Right lung (tissue), 10 donors: Measurements from ENCODE around the gene MEIKIN. TPM values are rescaled to one million over a fixed set of nuclear protein-coding genes. Genes with fewer than 3 reads are reported as not detected.

ENCODE experiments used
- DNase-seq, 2 donors: peaks; one replicate each; pipeline ENCODE4 v3.0.0-alpha.2; 2013
- long read RNA-seq, 8 donors: transcript quantifications; one replicate each; lab custom pipeline, GENCODE V29; 2026
- polyA plus RNA-seq, 5 donors: library from polyadenylated mRNA; unstranded; fragments of 120-200 nt; gene quantifications; one replicate each; pipeline versions ENCODE4 v1.2.1 to v1.2.3, GENCODE V29; 2013; ENCODE audit warnings: inconsistent platforms in 1 of 5, low replicate concordance in 1 of 5; ENCODE audit not compliant: insufficient read length in 5 of 5, insufficient read depth in 1 of 5

Gene MEIKIN, protein sequence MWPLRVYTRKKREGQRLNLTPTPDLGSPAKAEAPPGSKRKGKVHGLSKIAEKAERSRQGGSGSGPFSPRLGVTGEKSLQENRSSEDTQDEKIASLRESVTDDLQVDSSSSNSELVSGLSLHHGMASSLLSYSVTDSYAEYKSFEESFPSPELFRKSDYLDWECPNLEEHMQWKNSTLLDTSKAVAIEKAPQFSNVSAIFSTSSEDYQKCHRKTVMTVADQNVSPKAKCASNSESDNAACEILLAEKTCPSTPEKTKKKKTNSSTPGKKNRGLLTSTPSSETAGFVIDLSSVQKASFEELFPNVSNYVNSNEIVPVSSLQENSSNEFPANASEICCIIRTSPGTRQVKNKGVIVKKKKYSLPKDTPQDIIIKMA
- not detected for polyA plus RNA-seq
- long read RNA-seq, donor 1, result 0 reads
- long read RNA-seq, donor 2, result 0 reads
- long read RNA-seq, donor 3, result 0 reads
- long read RNA-seq, donor 4, result 0 reads
- long read RNA-seq, donor 5, result 0 reads
- long read RNA-seq, donor 6, result 0 reads
- long read RNA-seq, donor 7, result 0 reads
- long read RNA-seq, donor 8, result 0 reads

- DNase-seq, result no peak
These were observed at the start of gene MEIKIN for GRCh38 chr5:131945551-131946168. TSS of gene MEIKIN (minus strand) at chr5:131945663. CDS start at chr5:131945505, 158 bp downstream.

DNA sequence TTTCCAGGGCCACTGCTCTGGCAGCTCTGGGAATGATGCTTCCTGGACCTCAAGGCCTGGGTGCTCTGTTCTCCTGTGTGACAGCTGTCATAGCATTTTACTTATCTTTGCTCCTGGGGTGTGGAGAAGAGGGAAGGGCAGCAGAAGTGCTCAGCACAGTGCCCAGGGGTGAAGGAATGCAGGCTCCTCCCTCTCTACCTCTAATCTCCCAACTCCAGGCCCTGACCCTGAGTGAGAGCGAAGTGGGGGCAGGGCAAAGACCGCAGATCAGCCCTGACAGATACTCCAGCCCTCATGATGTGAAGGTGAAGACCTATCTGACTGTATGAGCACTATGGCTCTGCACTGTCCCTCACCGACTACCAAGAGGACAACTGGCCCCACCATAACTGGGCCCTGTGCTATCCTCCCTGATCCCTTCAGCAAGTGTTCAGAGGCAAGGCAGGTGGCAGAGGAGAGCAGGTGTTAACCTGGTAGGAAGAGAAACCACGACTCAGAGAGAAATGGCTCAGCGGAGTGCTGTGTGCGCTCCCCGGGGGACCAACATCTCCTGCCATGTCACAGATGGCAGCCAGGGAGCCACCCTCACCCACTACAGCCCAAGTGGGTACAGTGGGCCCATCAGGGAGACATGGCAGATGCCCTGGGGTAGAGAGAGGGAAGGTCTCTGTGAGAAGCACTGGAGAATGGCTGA lies 49.2 kb upstream of the MEIKIN start:
- no peak for DNase-seq

GRCh38 chr5:131994090-131994489 lies 48.6 kb upstream of the MEIKIN start:
- DNase-seq, result no peak

GRCh38 chr5:131993676-131994075 lies 48.2 kb upstream of the MEIKIN start:
- DNase-seq, result no peak

- DNase-seq, result no peak
These were observed 46.9 kb upstream of the MEIKIN start for GRCh38 chr5:131992370-131992769.

DNA sequence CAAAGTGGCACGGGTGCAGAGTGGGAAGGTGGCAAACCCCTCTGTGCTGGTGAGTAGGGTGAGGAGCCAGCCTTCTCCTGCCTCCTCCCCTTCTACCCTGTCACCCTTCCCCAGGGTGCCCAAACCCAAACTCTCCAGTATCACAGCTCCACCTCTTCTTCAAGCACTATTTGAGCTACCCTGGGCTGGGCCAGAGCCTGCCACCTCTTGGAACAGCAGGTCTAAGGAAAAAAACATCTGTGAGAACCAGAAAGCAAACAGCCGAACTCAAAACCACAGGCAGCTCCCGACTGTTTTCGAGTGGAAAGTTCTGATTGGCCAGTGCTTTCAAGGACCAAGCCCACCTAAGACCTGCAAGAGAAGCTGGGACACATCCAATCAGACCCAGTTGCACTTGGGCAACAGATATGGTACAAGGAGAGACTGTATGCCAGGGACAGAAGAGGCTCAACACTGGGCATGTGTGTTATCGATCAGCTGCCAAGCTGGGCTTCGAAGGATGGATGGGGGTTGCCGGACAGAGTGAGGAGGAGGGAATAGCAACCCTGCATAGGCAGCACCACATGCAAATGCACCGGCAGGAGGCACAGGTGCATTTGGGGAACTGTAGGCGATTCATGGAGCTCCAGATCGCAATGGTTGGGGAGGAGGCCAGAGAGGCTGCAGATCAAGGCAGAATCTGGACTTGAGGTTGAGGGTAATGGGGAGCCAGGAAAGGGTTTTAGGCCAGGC lies 46.3 kb upstream of the MEIKIN start:
- no peak for DNase-seq

- no peak for DNase-seq
These were observed 45.3 kb upstream of the MEIKIN start for GRCh38 chr5:131990716-131991115.

GRCh38 chr5:131988601-131989000 lies 43.1 kb upstream of the MEIKIN start:
- no peak for DNase-seq

DNA sequence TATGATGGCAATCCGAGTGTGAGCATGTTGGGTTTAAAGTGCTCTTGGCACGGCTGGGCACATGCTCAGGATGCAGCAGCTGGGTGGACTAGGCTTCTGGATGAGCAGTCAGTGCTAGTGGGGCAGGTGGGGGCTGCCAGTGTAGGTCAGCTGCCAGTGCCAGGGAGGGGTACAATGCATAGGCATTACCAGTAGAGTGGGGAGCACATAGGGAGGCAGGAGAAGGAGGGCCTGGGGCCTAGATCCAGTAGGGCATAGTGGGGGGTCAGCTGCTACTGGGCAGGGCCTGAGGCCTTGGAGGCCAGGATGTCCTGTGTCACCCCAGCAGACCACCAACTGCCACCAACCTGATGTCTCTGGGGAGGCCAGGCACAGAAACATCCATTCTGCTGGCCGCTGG lies 41.8 kb upstream of the MEIKIN start:
- DNase-seq, result no peak

DNA sequence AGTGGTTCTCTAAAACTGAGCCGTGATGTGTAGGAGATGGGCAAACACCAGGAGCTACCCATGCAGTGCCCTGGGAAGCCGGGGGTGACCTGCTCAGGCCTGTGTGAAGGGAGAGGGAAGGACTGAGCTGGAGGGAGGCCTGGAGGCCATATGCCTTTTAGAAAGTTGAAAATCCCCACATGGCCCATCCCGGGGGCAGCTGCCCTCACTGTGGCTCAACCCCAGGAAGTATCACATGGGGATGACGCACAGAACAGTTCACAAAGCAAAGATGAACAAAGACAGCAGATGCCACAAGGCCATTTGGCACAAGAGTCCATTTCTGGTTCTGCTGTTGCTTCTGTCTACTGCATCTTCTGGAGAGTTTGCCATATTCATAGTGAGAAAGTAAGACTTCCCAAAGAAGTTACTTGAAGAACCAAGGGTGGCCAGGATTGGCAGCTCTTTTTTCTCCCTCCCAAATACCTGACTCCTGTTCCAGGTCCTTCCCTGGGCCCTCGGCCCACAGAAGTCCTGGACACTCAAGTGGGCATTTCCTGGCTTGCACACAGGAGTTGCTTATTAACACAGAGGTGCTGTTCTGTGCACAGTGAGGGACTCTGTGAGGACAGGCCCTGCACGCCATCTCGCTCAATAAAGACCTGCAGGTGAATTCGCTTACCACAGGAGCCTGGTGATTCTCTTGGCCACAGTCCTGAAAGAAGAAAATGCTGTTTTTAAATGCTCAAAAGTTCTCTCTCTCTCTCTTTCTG lies 40.9 kb upstream of the MEIKIN start:
- DNase-seq, result no peak

DNA sequence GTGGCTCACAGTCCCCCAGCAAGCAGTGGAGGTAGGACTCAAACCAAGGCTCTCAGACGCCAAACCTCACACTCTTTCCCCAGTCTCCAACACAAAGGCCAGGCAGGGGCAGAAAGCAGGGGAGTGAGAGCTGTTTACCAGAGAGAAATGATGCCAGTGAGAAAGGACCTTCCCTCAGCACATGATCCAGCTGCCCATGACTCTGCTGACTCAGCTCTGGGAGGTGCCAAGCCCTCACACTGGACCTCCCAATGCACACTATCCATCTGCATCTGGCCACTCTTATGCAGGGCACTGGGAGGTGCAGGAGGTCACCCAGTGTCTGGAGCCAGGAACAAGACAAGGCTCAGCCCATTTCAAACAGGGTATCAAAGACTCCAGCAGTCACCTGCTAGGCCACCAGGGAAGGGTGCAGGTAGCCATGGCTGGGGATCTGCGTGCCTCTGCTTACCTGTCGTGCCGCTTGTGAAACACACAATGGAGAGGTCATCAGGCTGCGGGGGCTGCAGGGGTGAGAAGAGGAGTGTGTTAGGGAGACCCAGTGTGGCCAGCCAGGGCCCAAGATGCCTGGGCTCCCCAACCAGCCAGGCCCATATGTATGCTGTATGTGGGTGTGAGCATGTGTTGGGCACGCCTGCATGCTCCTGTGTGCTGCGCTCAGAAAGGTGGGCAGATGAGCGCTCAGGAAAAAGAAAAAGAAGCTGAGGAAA lies 39.6 kb upstream of the MEIKIN start:
- DNase-seq, result no peak

GRCh38 chr5:131983244-131983771 lies 37.8 kb upstream of the MEIKIN start:
- DNase-seq, result no peak

DNA sequence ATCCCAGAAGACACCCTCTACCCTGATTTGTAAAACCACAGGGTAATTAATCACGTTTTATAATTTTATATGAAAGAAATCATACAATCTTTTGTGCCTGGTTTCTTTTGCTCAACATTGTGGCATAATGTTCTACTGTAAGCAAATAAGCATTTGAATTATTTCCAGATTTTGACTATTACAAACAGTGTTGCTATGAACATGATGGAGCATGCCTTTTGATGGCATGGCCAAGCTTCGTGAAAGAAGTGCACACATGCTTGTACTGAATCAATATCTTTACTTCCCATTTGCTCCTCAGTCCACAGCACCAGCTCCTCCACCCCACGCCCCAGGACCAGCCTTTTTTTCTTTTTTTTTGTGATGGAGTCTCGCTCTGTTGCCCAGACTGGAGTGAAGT lies 36.1 kb upstream of the MEIKIN start:
- DNase-seq, result no peak

- no peak for DNase-seq
These were observed 35.2 kb upstream of the MEIKIN start for GRCh38 chr5:131980696-131981095.

- DNase-seq, result no peak
These were observed 34.4 kb upstream of the MEIKIN start for GRCh38 chr5:131979816-131980215.

DNA sequence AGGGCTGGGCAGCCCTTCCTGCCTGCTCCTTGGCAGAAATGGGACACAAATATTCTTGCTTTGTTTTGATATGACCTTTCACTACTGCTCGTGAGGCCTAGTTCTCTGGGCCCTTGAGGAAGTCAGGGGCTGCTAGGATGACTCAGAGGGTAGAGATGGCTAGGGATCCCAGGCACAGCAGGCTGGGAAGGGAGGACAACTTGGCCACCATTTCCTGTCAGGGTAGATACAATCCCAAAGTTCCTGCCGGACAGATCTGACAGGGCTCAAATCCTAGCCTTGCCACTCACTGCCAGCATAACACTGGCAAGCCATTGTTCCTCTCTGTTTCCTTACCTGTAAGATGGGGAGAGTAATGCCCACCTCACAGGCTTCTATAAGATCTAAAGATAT lies 31.7 kb upstream of the MEIKIN start:
- DNase-seq, result no peak

DNA sequence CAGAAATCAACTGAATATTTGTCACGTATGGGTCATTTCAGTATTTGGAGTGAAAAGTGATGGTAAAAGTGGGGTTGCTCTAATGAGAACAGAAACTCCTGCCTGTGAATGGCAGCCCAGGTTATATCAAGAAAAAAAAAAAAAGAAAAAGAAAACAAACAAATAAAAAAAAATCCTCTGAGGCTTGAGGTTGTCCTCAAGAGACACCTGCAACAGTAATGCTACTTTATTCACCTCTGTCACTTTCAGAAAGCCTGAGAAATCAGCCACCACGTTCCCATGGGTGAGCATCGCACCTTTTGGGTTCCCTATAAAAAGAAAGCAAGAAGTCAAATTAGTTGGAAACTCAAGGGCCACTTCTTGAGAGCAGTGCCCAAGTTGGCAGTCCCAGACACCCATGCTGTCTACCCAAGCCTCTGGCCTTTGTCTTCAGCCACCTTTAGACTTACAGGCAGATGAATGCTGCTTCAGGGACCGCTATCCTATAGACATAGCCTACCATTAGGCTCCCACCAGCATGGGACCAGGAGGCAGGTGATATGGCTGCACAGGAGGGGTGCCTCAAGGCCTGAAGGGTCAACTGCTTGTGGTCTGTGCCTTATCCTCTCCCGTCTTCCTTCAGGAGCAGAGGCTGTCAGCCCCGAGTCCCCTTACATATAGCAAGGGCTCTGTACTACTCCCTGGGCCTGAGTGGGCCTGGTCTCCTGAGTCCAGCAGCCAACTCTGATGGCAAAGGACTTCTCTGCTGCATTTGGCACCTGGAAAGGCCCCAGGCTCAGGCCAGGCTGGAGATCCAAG lies 31.1 kb upstream of the MEIKIN start:
- DNase-seq, result no peak

DNA sequence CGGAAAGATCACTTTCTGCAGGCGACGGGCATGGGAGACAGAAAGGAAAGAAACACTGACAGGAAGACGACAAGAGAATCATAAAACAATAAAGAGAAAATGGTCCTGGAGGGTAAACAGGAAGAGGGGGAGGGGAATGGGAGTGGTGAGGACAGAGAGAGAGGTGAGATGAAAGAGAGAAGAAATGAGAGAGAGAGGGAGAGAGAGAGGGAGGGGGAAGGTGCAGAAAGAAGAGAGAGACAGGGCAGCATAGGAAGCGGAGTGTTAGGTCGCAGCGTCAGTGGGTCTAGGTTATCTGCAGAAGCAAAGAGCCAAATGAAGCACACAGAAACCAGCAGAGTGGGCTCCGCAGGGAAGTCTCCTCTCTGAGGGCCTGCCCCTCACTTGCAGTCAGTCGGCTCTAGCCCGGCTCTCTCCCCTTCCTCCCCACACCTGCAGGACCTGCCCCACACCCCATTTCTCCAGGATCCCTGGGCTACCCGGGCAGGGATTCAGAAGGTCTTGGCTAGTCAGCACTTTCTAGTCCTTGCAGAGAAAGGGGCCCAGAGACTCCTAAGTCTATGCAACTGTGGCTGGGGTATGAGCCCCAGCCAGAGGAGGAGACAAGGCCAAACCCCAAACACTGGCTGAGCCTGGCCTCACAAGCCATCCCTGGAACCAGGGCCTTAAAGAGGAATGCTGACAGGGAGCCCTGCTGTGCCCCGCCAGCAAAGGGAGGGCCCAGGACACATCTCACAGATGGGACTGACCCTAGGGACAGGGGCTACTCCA lies 29.7 kb upstream of the MEIKIN start:
- no peak for DNase-seq

DNA sequence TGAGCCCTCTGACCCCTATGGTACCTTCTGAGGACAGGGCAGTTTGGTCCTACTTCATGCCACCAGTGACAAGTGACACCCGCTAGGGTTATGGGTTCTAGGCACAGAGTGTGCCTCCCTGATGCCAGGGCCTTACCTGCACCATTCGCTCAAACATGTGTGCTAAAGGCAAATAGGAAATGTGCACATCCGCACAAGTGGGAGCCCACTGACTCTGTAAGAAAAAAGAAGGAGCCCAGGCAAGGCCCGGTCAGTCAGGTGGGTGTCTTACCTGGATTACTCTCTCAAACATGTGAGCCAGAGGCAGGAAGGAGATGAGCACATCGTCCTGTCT lies 29.1 kb upstream of the MEIKIN start:
- no peak for DNase-seq
